Karpas-422 (cell line): ENCODE results near the gene LGALS1. TPM values are rescaled to one million over a fixed set of nuclear protein-coding genes. Genes with fewer than 3 reads are reported as not detected.
A peak's percentile ranks its signal among the peaks of the same experiment; 100 is the strongest.
"Not testable (repeated sequence)": the region's sequence is repeated elsewhere in the genome, so short reads cannot be mapped to it uniquely, and the experiment has no call there.

Source experiments
- DNase-seq: peaks from one replicate; pipeline ENCODE4 v3.0.0-alpha.2; 2015
- H2AFZ ChIP-seq: fragments of 200-600 bp; sonication (generic); 2 replicates; pipeline ENCODE4 v1.6.1; 2014; ENCODE audit warnings: antibody characterized with exemption, low read length, mixed read lengths
- H3K27ac ChIP-seq: fragments of 200-600 bp; sonication (generic); 2 replicates; pipeline ENCODE4 v1.5.1; 2014; ENCODE audit warnings: mild to moderate bottlenecking, low read length, moderate library complexity
- H3K27me3 ChIP-seq: fragments of 200-600 bp; sonication (generic); 2 replicates; pipeline ENCODE4 v1.6.1; 2014; ENCODE audit warnings: low read length, mixed read lengths
- H3K36me3 ChIP-seq: fragments of 200-600 bp; sonication (generic); 2 replicates; pipeline ENCODE4 v1.6.1; 2014; ENCODE audit warnings: low read length, mixed read lengths; ENCODE audit not compliant: insufficient read depth
- H3K4me1 ChIP-seq: fragments of 200-600 bp; sonication (generic); 2 replicates; pipeline ENCODE4 v1.6.1; 2014; ENCODE audit warnings: mild to moderate bottlenecking, low read length, mixed read lengths
- H3K4me2 ChIP-seq: fragments of 200-600 bp; sonication (generic); 2 replicates; pipeline ENCODE4 v1.6.1; 2014; ENCODE audit warnings: low read length, low read depth, mild to moderate bottlenecking; ENCODE audit not compliant: poor library complexity, severe bottlenecking
- H3K4me3 ChIP-seq: fragments of 200-600 bp; sonication (generic); 2 replicates; pipeline ENCODE4 v1.5.1; 2014; ENCODE audit warnings: mild to moderate bottlenecking, antibody characterized with exemption, low read length, mixed read lengths
- H3K79me2 ChIP-seq: fragments of 200-600 bp; sonication (generic); 2 replicates; pipeline ENCODE4 v1.6.1; 2014; ENCODE audit warnings: mild to moderate bottlenecking, low read length, mixed read lengths
- H3K9ac ChIP-seq: fragments of 200-600 bp; sonication (generic); 2 replicates; pipeline ENCODE4 v1.6.0; 2014; ENCODE audit warnings: low read length
- H3K9me2 ChIP-seq: fragments of 200-600 bp; sonication (generic), shearing (Covaris generic); replicated peaks from 2 replicates; pipeline ENCODE4 v1.6.0; 2014; ENCODE audit warnings: mild to moderate bottlenecking, low read length, moderate library complexity; ENCODE audit not compliant: insufficient read depth
- H3K9me3 ChIP-seq: fragments of 300-700, 200-600 bp; sonication (generic); 2 replicates; pipeline ENCODE4 v1.6.1; 2014; ENCODE audit warnings: low read length, mixed read lengths
- H4K20me1 ChIP-seq: fragments of 200-600 bp; sonication (generic); 2 replicates; pipeline ENCODE4 v1.6.1; 2014; ENCODE audit warnings: mild to moderate bottlenecking, antibody characterized with exemption, low read length, low read depth; ENCODE audit not compliant: insufficient read depth
- total RNA-seq: library from RNA; depleted of rRNA; stranded (reverse); fragments of >200 nt; shearing (Covaris generic); gene quantifications from 2 replicates; pipeline ENCODE4 v1.2.3, GENCODE V29; 2014; ENCODE audit warnings: low replicate concordance

LGALS1 gene
- total RNA-seq, 1 experiment from 2014 or later: 308 TPM

- Histone ChIP-seq H3K4me3 (peak overlapping the region; percentile 92), H3K4me1 (peaks cover 37% of the 10 kb centered on the region), H4K20me1 (no peaks in the 10 kb centered on the region), H3K9ac (peak overlapping the region; percentile 95), H3K79me2 (peaks cover 20% of the 10 kb centered on the region), H3K9me3 (no peaks in the 10 kb centered on the region), H3K27ac (peak overlapping the region; percentile 87), H3K27me3 (no peaks in the 10 kb centered on the region), H2AFZ (peak overlapping the region; percentile 35; the same call in 1 of the 2 replicates), H3K36me3 (no peaks in the 10 kb centered on the region; the same call in 1 of the 2 replicates), H3K9me2 (no peaks in the 10 kb centered on the region), H3K4me2 (peak overlapping the region; percentile 83)
- DNase-seq: peak; percentile 78
These were observed 9.6 kb downstream of the LGALS1 start for GRCh38 chr22:37684803-37685615.

GRCh38 chr22:37686002-37686982 is 10.9 kb downstream of the LGALS1 start, which contains the start of gene NOL12:
TSS of gene NOL12 (plus strand) at chr22:37686343. CDS start at chr22:37686393, 50 bp downstream.
- peak; percentile 94 for DNase-seq
- Histone ChIP-seq H3K4me3 (peak within 1 kb of the TSS; percentile 92), H3K27ac (peak within 1 kb of the TSS; percentile 87), H2AFZ (peak within 1 kb of the TSS; percentile 49; the same call in 1 of the 2 replicates), H3K9me2 (no peaks in the 10 kb centered on the region), H3K36me3 (peaks cover 3% of the 10 kb centered on the region; the same call in 1 of the 2 replicates), H4K20me1 (no peaks in the 10 kb centered on the region), H3K4me1 (peaks cover 40% of the 10 kb centered on the region), H3K27me3 (no peaks in the 10 kb centered on the region), H3K4me2 (peak within 1 kb of the TSS; percentile 83), H3K9ac (peak within 1 kb of the TSS; percentile 95), H3K79me2 (peaks cover 20% of the 10 kb centered on the region), H3K9me3 (no peaks in the 10 kb centered on the region)

- no peaks in the 10 kb centered on the region for H4K20me1 ChIP-seq
- peaks cover 64% of the 10 kb centered on the region for H3K4me1 ChIP-seq
- H3K36me3 ChIP-seq: peaks cover 14% of the 10 kb centered on the region; the same call in 1 of the 2 replicates
- no peaks in the 10 kb centered on the region for H3K9me3 ChIP-seq
- peaks cover 20% of the 10 kb centered on the region for H3K79me2 ChIP-seq
- H3K27me3 ChIP-seq: no peaks in the 10 kb centered on the region
- DNase-seq: peak; percentile 36
- no peak overlapping the region for H3K27ac ChIP-seq
- no peaks in the 10 kb centered on the region for H3K9me2 ChIP-seq
- no peak overlapping the region for H3K4me3 ChIP-seq
- H2AFZ ChIP-seq: no peak overlapping the region
- no peak overlapping the region for H3K9ac ChIP-seq
- H3K4me2 ChIP-seq: no peak overlapping the region
These were observed 15.0 kb downstream of the LGALS1 start for GRCh38 chr22:37690407-37690806.

- H3K4me2 ChIP-seq: no peak overlapping the region
- no peaks in the 10 kb centered on the region for H4K20me1 ChIP-seq
- H3K9me3 ChIP-seq: no peaks in the 10 kb centered on the region
- H3K9ac ChIP-seq: no peak overlapping the region
- no peak overlapping the region for H2AFZ ChIP-seq
- H3K36me3 ChIP-seq: peaks cover 14% of the 10 kb centered on the region; the same call in 1 of the 2 replicates
- peak; percentile 37 for DNase-seq
- H3K27me3 ChIP-seq: no peaks in the 10 kb centered on the region
- H3K4me3 ChIP-seq: no peak overlapping the region
- H3K9me2 ChIP-seq: no peaks in the 10 kb centered on the region
- H3K79me2 ChIP-seq: peaks cover 20% of the 10 kb centered on the region
- H3K27ac ChIP-seq: 0 out of 2 replicates have a peak overlapping the region, but pooled peaks have one; percentile 95
- peaks cover 64% of the 10 kb centered on the region for H3K4me1 ChIP-seq
These were observed 15.6 kb downstream of the LGALS1 start for GRCh38 chr22:37690901-37691504.

GRCh38 chr22:37692627-37693285 is 17.3 kb downstream of the LGALS1 start:
- H3K27ac ChIP-seq: peak overlapping the region; percentile 95
- no peaks in the 10 kb centered on the region for H4K20me1 ChIP-seq
- H3K9me2 ChIP-seq: no peaks in the 10 kb centered on the region
- H3K79me2 ChIP-seq: peaks cover 13% of the 10 kb centered on the region
- H2AFZ ChIP-seq: no peak overlapping the region
- no peaks in the 10 kb centered on the region for H3K9me3 ChIP-seq
- peaks cover 14% of the 10 kb centered on the region; the same call in 1 of the 2 replicates for H3K36me3 ChIP-seq
- DNase-seq: peak; percentile 92
- H3K4me1 ChIP-seq: peaks cover 72% of the 10 kb centered on the region
- H3K9ac ChIP-seq: peak overlapping the region; percentile 66
- H3K27me3 ChIP-seq: no peaks in the 10 kb centered on the region
- peak overlapping the region; percentile 72 for H3K4me2 ChIP-seq
- peak overlapping the region; percentile 7; the same call in 1 of the 2 replicates for H3K4me3 ChIP-seq

- peak overlapping the region; percentile 95 for H3K27ac ChIP-seq
- DNase-seq, H3K9me3 ChIP-seq, H3K79me2 ChIP-seq, H3K9ac ChIP-seq, H4K20me1 ChIP-seq, H3K4me2 ChIP-seq, H2AFZ ChIP-seq, H3K27me3 ChIP-seq, H3K9me2 ChIP-seq, H3K4me3 ChIP-seq: not testable (repeated sequence)
- H3K36me3 ChIP-seq: peaks cover 14% of the 10 kb centered on the region; the same call in 1 of the 2 replicates
- H3K4me1 ChIP-seq: peaks cover 66% of the 10 kb centered on the region
These were observed 18.7 kb downstream of the LGALS1 start for GRCh38 chr22:37694131-37694530.

- Histone ChIP-seq H3K4me2 (peak overlapping the region; percentile 60), H3K36me3 (peaks cover 13% of the 10 kb centered on the region), H3K27ac (peak overlapping the region; percentile 86), H3K4me1 (peaks cover 62% of the 10 kb centered on the region), H3K9ac (peak overlapping the region; percentile 41; the same call in 1 of the 2 replicates)
- H3K9me2 ChIP-seq, H2AFZ ChIP-seq, H3K79me2 ChIP-seq, H3K4me3 ChIP-seq, H3K27me3 ChIP-seq, H3K9me3 ChIP-seq, DNase-seq, H4K20me1 ChIP-seq: not testable (repeated sequence)
These were observed 20.8 kb downstream of the LGALS1 start for GRCh38 chr22:37696260-37696656.
